WTC11 (cell line): ENCODE results near the gene EGFR. TPM values are rescaled to one million over a fixed set of nuclear protein-coding genes. Genes with fewer than 3 reads are reported as not detected.

Source experiments
- ATAC-seq: fragments of 200-7000 bp; cut with Tn5 transposase; 2 replicates; pipeline ENCODE4 v1.10.0; 2021; ENCODE audit warnings: mild to moderate bottlenecking, moderate library complexity
- CTCF ChIA-PET: fragments of 300-600 bp; sonication (Branson Sonifier 250); formaldehyde crosslinking; loops from one replicate; lab custom pipeline; 2021; ENCODE audit warnings: antibody characterized with exemption; lab: Charles Lee
- POLR2A ChIA-PET: fragments of 350-600 bp; sonication (Branson Sonifier 250); formaldehyde crosslinking; loops from one replicate; lab custom pipeline; 2021; ENCODE audit warnings: antibody characterized with exemption; lab: Charles Lee
- DNase-seq: peaks from one replicate; pipeline ENCODE4 v3.0.0; 2021; ENCODE audit warnings: low spot score
- H3K27ac Mint-ChIP-seq: 2 replicates; pipeline ENCODE4 v1.8.0; 2021; ENCODE audit warnings: mixed read lengths
- H3K27me3 Mint-ChIP-seq: 2 replicates; pipeline ENCODE4 v1.8.0; 2021; ENCODE audit warnings: low read depth, mild to moderate bottlenecking, moderate library complexity, mixed read lengths
- H3K36me3 Mint-ChIP-seq: 2 replicates; pipeline ENCODE4 v1.8.0; 2021; ENCODE audit warnings: mixed read lengths
- H3K4me1 Mint-ChIP-seq: 2 replicates; pipeline ENCODE4 v1.8.0; 2022; ENCODE audit warnings: mixed read lengths
- H3K4me3 Mint-ChIP-seq: 2 replicates; pipeline ENCODE4 v1.8.0; 2021; ENCODE audit warnings: mild to moderate bottlenecking, moderate library complexity, mixed read lengths
- H3K9me3 Mint-ChIP-seq: 2 replicates; pipeline ENCODE4 v1.8.0; 2021; ENCODE audit warnings: mixed read lengths
- ATF6 ChIP-seq: sonication (generic); formaldehyde crosslinking; IDR thresholded peaks from 2 replicates; pipeline ENCODE4 v1.8.1; 2023; ENCODE audit warnings: mild to moderate bottlenecking, missing genetic modification reagents
- CTCF ChIP-seq: fragments of 200-600 bp; IDR thresholded peaks from 2 replicates; pipeline ENCODE4 v1.8.0; 2022; ENCODE audit warnings: antibody characterized with exemption
- E2F4 ChIP-seq: sonication (generic); formaldehyde crosslinking; IDR thresholded peaks from 2 replicates; pipeline ENCODE4 v1.8.1; 2022; ENCODE audit warnings: low read depth, mild to moderate bottlenecking, moderate library complexity, missing genetic modification reagents, borderline replicate concordance
- GRHL2 ChIP-seq: fragments of 250-450 bp; sonication (Bioruptor Pico); IDR thresholded peaks from 2 replicates; pipeline ENCODE4 v1.8.0; 2022; ENCODE audit warnings: mild to moderate bottlenecking, moderate library complexity; ENCODE audit not compliant: insufficient replicate concordance, severe bottlenecking
- HMGXB4 ChIP-seq: sonication (generic); formaldehyde crosslinking; IDR thresholded peaks from 2 replicates; pipeline ENCODE4 v1.8.1; 2023; ENCODE audit warnings: mild to moderate bottlenecking, moderate library complexity, missing genetic modification reagents
- IRF2 ChIP-seq: sonication (generic); formaldehyde crosslinking; IDR thresholded peaks from 2 replicates; pipeline ENCODE4 v1.8.0; 2022; ENCODE audit warnings: low read depth, missing genetic modification reagents, borderline replicate concordance
- MYBL2 ChIP-seq: sonication (generic); formaldehyde crosslinking; IDR thresholded peaks from 2 replicates; pipeline ENCODE4 v1.8.1; 2023; ENCODE audit warnings: mild to moderate bottlenecking, moderate library complexity, missing genetic modification reagents
- NFYB ChIP-seq: sonication (generic); formaldehyde crosslinking; conservative IDR thresholded peaks from 2 replicates; pipeline ENCODE4 v1.8.0; 2022; ENCODE audit warnings: low read depth, missing genetic modification reagents
- OVOL2 ChIP-seq: fragments of 250-450 bp; sonication (Bioruptor Pico); IDR thresholded peaks from 2 replicates; pipeline ENCODE4 v1.9.0; 2021; ENCODE audit warnings: mild to moderate bottlenecking, borderline replicate concordance
- PREB ChIP-seq: sonication (generic); formaldehyde crosslinking; IDR thresholded peaks from 2 replicates; pipeline ENCODE4 v1.8.1; 2022; ENCODE audit warnings: mild to moderate bottlenecking, missing genetic modification reagents, moderate library complexity, borderline replicate concordance
- PRRX2 ChIP-seq: fragments of 250-450 bp; sonication (Bioruptor Pico); IDR thresholded peaks from 2 replicates; pipeline ENCODE4 v1.8.0; 2021; ENCODE audit warnings: mild to moderate bottlenecking
- SMAD3 ChIP-seq: sonication (generic); formaldehyde crosslinking; IDR thresholded peaks from 2 replicates; pipeline ENCODE4 v1.8.0; 2022; ENCODE audit warnings: missing genetic modification reagents, mild to moderate bottlenecking, borderline replicate concordance
- TEAD1 ChIP-seq: sonication (generic); formaldehyde crosslinking; IDR thresholded peaks from 2 replicates; pipeline ENCODE4 v1.8.0; 2022; ENCODE audit warnings: mild to moderate bottlenecking, missing genetic modification reagents
- TEAD4 ChIP-seq: sonication (generic); formaldehyde crosslinking; IDR thresholded peaks from 2 replicates; pipeline ENCODE4 v1.8.0; 2022; ENCODE audit warnings: mild to moderate bottlenecking, missing genetic modification reagents
- USF2 ChIP-seq: sonication (generic); formaldehyde crosslinking; IDR thresholded peaks from 2 replicates; pipeline ENCODE4 v1.8.1; 2023; ENCODE audit warnings: mild to moderate bottlenecking, missing genetic modification reagents, moderate library complexity
- ZBTB43 ChIP-seq: sonication (generic); formaldehyde crosslinking; IDR thresholded peaks from 2 replicates; pipeline ENCODE4 v1.8.1; 2023; ENCODE audit warnings: mild to moderate bottlenecking, missing genetic modification reagents
- ZNF121 ChIP-seq: sonication (generic); formaldehyde crosslinking; IDR thresholded peaks from 2 replicates; pipeline ENCODE4 v1.8.0; 2023; ENCODE audit warnings: missing genetic modification reagents
- total RNA-seq: library from RNA; stranded (reverse); gene quantifications from 3 replicates; pipeline ENCODE4 v1.2.3, GENCODE V29; 2021

Gene EGFR
- total RNA-seq, 1 experiment from 2014 or later = 5.9 TPM

GRCh38 chr7:55113760-55114540 is 95.1 kb downstream of the EGFR start:
- Mint-ChIP-seq H3K4me1 (peaks cover 31% of the 10 kb centered on the region), H3K4me3 (no peak overlapping the region), H3K9me3 (no peaks in the 10 kb centered on the region), H3K27ac (no peak overlapping the region), H3K36me3 (no peaks in the 10 kb centered on the region), H3K27me3 (no peaks in the 10 kb centered on the region)
- ATAC-seq (no peak), DNase-seq (no peak)
- no peak for TF ChIP-seq SMAD3 (CRISPR knock-in tag)
- CTCF ChIA-PET = no interaction called here
- POLR2A ChIA-PET = no interaction called here

- H3K9me3 Mint-ChIP-seq = no peaks in the 10 kb centered on the region
- no peak for DNase-seq
- H3K27me3 Mint-ChIP-seq = no peaks in the 10 kb centered on the region
- no peak overlapping the region for H3K4me3 Mint-ChIP-seq
- H3K36me3 Mint-ChIP-seq = no peaks in the 10 kb centered on the region
- TF ChIP-seq GRHL2 (no peak), MYBL2 (CRISPR knock-in tag) (no peak), ZNF121 (CRISPR knock-in tag) (no peak), PREB (no peak), HMGXB4 (CRISPR knock-in tag) (no peak), CTCF (no peak), TEAD1 (no peak), IRF2 (CRISPR knock-in tag) (no peak), PRRX2 (CRISPR knock-in tag) (no peak), SMAD3 (CRISPR knock-in tag) (no peak), ZBTB43 (CRISPR knock-in tag) (no peak)
- ATAC-seq = peak; percentile 41; the same call in 1 of the 2 replicates
- ChIA-PET POLR2A (no interaction called here), CTCF (no interaction called here)
- H3K27ac Mint-ChIP-seq = no peak overlapping the region
- H3K4me1 Mint-ChIP-seq = peaks cover 9% of the 10 kb centered on the region; the same call in 1 of the 2 replicates
Observed at GRCh38 chr7:55117286-55117685, 98.5 kb downstream of the EGFR start.

GRCh38 chr7:55118426-55118825 is 99.6 kb downstream of the EGFR start:
- no peak overlapping the region for H3K4me3 Mint-ChIP-seq
- peaks cover 9% of the 10 kb centered on the region; the same call in 1 of the 2 replicates for H3K4me1 Mint-ChIP-seq
- ATAC-seq (no peak), DNase-seq (no peak)
- H3K27ac Mint-ChIP-seq = no peak overlapping the region
- H3K36me3 Mint-ChIP-seq = no peaks in the 10 kb centered on the region
- H3K9me3 Mint-ChIP-seq = no peaks in the 10 kb centered on the region
- POLR2A ChIA-PET = no interaction called here
- H3K27me3 Mint-ChIP-seq = no peaks in the 10 kb centered on the region
- CTCF ChIA-PET = no interaction called here
- TF ChIP-seq TEAD4 (CRISPR knock-in tag) (no peak), OVOL2 (CRISPR knock-in tag) (no peak), NFYB (CRISPR knock-in tag) (no peak), MYBL2 (CRISPR knock-in tag) (no peak), E2F4 (CRISPR knock-in tag) (no peak), ATF6 (CRISPR knock-in tag) (no peak), CTCF (no peak), USF2 (CRISPR knock-in tag) (no peak)
